ENCODE measurements around the gene CCDC196.

GRCh38 chr14:66490143-66491111 lies 4.3 kb downstream of the CCDC196 start:
- TF ChIP-seq POLR2A (IDR thresholded peaks at IDR 0.05) (no peak), CTCF (IDR thresholded peaks at IDR 0.05) (no peak)
